Measurements from ENCODE around the gene PLPPR5.
A peak's percentile ranks its signal among the peaks of the same experiment; 100 is the strongest.
"Not testable (repeated sequence)": the region's sequence is repeated elsewhere in the genome, so short reads cannot be mapped to it uniquely, and the experiment has no call there.

The PLPPR5 gene

DNA sequence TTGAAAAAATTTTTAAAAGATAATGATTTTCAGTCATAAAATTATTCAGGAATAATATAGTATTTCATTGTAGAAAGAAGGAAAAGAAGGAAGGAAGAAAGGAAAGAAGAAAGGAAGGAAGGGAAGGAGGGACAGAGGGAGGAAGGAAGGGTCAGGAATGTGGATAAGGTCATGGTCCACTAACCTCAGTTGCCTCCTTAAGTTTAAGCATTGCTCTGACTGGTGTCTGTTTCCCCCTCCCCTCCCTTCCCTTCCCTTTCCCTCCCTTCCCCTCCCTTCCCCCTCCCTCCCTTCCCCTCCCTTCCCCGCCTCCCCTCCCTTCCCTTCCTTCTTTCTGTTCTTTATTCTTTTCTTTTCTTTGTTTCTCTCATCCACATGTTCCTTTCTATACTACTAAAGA lies 95.7 kb downstream of the PLPPR5 start:
- DNase-seq, result no peak

DNA sequence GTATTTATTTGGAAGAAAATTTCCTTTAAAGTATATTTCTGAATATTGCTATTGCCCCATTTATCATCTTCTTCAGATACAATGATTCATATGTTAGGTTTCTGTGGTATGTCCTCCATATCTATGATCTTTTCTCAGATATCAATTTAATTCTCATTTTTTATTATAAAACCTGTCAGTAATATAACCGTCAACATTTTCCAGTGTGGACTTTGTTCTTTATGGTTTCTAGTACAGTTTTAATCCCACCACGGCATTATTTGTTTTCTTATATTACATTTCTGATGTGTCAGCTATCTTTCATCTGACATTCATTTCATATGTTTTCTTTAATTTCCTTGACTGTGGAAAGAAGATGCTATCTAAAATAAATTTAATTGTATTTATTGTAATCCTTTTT lies 97.9 kb downstream of the PLPPR5 start:
- no peak for DNase-seq

DNA sequence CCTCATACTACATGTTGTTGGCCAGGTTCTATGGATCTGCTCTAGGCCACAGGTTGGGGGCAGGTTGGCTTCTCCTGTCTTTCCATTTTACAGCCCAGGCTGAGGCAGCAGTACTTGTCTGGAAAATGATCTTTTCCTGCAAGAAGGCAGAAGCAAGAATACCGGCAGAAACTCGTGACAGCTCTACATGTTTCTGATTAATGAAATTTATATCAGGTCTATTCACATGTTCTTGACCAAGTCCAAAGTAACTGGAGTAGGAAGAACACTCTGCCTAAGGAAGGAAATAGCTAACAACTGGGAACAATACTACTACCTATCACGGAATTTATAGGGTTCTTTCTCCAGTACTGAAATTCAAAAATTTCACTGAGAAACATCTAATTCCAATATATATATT lies 98.3 kb downstream of the PLPPR5 start:
- no peak for DNase-seq

DNA sequence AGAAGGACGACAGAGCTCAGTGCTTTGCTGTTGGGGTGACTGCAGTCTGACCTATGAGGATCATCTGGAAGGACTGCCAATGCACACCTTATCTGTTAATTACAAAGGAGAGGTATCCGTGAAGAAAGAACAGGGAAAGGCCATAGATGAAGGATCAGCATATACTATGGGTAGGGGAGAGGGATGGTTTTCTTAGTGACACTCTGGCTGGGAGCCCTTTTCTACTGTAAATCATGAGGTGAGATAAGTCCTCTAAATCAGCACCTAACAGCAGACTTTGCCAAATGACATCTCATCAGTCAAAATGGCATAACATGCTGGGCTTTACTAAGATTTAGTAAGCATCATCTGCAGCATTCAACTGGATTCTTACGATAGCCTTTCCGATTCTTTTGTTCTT lies 100.0 kb downstream of the PLPPR5 start:
- DNase-seq, result no peak

DNA sequence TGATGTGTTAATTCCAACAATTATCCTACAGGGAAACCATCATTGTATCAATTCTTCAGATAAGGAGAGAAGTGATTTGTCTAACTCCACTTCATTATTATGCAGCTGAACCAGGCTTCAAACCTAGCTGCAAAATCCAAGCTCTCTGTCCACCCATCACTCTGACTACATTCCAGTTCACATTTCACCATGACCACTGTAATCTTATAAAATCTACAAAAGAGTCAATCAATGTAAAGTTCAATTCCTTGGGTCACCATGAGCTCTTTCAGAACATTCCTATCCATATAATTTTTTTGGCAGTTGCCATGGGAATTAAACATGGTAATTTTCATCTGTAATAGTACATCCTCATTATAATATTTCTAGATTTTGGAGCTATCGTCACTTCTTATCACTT lies 100.9 kb downstream of the PLPPR5 start:
- DNase-seq, result no peak

DNA sequence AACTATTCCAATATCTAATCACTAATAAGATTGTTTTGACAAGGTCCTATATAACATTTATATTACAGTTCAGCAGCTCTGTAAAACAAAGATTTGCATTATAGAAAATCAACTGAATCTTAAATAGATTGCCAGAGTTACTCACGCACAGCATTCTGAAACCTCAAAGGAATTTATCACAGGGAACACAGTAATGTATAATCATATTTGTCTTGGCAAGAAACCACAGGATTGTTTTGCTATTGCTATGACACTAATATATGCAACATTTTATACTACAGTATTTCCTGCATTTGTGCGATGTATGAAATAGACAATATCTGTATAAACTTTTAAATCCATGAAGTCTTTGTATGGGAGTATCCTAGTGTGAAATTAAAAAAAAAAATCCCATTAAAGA lies 101.4 kb downstream of the PLPPR5 start:
- DNase-seq, result no peak

DNA sequence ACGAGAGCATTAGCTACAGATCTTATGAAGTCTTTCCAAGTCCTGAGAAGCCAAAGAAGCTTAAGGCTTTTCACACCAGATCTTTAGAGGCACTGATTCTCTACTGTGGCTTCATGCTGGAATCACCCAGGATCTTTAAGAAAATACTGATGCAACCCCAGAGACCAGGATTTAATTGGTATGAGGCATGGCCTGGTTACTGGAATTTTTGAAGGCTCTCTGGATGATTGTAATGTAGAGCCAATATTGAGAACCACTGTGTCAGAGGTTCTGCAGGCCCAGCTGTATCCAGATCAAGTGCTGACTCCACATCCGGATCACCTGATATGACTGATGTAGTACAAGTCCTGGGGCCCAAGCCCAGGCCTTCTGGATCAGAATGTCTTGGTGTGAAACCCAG lies 105.7 kb downstream of the PLPPR5 start:
- DNase-seq, result no peak

DNA sequence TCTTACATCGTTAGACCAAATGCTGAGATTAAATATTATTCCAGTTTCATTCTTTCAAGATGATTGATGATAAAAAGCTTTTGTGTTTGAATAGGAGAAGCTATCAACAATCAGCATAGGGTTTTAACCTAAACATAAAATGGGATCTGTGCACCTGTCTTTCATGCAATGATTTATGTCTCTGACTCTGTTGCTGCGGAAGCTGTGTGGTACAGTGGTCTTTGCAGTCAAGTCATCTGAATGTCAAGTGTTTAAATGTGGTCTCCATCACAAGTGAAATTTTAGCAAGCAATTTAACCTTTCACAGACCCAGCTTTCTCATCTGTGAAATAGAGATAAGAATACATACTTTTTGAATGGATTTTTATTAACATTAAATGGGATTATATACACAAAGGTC lies 107.2 kb downstream of the PLPPR5 start:
- no peak for DNase-seq

DNA sequence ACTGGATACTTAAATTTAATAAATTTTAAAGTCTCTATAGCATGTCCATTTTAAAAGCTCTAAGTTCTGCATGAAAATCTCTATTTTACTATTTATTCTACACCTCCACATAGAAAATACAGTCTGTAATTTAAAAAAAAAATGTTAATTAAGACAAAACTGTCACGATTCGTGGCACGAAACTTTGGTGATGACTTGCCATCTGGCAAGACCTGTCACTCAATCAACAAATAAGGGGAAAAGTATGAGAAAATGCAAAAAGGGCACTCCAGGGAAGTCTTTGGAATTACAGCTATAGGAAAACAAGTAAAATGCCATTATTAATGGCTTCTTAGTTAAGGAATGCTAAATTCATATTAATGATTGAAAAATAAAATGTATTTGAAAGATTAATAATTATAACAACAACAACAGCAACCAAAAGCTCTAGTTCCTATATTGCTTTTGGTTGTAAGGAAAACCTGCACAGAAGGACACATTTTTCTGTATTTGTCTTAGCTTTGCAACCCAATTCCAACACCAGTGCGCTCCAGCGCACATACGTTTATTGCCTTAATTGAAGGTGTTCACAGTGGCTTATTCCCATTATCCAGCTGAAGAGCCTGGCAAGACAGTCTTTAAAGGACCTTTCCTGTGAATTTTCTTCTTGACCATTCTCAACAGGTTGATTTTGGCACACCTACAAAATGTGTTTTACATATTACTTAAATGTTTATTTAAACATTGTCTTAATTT lies 107.8 kb downstream of the PLPPR5 start:
- DNase-seq, result no peak

DNA sequence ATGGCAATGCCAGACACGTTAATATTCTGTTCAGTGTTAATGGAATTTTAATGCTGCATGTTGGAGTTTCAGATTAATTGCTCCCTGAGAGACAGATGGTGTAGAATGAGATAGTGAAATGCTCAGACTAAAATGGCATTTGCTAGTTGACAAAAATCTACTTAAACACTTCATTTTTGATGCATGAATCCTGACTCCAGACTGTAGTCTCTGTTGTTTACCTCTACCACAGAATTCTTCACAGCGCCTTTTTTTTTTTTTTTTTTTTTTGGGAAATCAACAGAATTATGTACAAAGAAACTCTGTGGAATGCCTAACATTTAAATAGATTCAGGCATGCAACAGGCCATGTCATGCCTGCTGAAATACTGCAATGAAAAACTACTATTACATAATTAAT lies 111.3 kb downstream of the PLPPR5 start:
- DNase-seq, result no peak

DNA sequence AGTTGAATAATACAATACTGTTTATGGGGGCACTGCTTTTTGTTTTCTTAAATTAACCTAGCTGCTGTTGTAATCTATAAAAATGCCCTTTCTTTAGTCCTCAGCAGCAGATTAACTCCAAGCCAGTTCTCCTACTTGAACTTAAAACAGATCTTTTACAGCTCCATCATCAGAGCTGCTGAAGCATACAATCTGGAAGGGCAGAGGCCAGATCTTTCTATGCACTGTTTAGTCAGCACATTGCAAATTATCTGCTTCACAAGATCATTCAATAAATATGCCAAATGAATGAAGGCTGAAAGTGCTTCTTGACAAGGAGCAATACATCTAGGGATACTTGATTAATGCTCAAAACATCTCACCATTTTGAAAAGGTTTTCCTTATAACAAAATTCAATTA lies 115.8 kb downstream of the PLPPR5 start:
- DNase-seq, result no peak

DNA sequence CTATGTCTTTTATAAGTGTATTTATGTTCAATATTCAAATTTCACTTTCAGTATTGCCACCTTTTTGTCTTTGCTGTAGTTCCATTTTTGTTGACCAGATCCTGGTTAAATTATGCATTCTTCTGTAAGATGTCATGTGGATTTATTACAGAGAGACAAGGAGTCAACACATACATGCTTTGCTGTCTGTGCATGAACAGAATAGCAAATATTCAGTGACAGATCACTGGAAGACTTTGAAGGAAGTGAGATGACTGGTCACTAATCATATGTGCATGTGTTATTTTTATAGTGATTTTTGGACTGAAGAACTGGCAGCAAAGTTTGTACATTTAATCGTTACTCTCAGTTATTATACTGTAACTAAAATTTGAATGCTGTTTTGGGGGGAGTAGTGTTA lies 117.2 kb downstream of the PLPPR5 start:
- DNase-seq, result no peak

DNA sequence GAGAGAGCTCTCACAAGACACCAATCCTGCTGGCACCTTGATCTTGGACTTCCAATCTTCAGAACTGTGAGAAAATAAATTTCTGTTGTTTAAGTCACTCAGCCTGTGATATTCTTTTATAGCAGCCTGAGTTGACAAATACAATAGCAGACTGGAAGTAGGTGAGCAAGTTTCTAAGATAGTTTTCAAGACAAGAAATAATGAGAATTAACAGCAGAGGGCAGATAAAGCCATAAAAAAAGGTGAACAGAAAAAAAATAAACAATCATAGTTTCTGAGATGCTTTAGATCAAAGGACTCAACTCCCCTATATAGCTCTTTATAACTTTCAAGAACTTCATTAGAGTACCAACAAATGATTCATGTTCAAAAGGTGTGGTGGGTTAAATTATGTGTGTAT lies 119.8 kb downstream of the PLPPR5 start:
- no peak for DNase-seq

DNA sequence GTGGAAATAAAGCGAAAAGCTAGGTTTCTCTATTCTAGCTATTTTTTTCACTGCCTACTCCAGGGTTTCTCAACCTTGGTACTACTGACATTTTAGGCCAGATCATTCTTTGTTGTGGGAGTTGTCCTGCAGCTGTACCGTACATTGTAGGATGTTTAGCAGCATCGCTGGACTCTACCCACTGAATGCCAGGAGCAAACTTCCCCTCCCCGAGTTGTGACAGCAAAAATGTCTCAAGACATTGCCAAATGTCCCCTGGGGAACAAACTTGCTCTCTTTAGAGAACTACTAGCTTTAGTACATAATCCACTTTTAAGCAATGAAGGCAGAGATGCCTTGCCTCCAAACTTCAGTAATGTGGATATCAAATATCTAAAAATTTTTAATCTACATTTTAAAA lies 122.8 kb downstream of the PLPPR5 start:
- DNase-seq, result peak; percentile 6

DNA sequence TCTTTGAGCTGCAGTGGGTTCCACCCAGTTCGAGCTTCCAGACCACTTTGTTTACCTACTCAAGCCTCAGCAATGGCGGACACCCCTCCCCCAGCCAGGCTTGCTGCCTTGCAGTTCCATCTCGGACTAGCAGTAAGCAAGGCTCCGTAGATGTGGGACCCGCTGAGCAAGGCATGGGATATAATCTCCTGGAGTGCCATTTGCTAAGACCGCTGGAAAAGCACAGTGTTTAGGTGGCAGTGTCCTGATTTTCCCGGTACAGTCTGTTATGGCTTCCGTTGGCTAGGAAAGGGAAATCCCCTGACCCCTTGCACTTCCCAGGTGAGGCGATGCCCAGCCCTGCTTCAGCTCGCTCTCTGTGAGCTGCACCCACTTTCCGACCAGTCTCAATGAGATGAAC lies 123.4 kb downstream of the PLPPR5 start:
- not testable (repeated sequence) for DNase-seq

DNA sequence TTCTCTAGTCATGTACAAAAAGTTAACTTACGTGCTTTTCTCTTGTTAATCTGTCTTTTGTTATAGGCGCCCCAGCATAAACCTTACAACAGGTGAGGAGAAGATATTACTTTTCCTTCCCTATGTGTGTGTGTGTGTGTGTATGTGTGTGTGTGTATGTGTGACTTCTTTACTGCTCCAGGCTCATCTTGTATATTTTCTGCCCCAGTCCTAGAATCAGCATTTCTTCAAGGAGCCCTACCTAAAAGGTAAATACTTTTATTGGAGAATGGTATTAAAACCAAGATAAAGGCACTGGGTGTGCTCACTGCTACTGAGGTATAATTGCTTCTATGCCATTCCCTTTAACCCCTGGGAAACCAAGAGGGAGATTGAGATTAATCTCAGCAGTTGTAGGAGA lies 129.8 kb downstream of the PLPPR5 start:
- no peak for DNase-seq

DNA sequence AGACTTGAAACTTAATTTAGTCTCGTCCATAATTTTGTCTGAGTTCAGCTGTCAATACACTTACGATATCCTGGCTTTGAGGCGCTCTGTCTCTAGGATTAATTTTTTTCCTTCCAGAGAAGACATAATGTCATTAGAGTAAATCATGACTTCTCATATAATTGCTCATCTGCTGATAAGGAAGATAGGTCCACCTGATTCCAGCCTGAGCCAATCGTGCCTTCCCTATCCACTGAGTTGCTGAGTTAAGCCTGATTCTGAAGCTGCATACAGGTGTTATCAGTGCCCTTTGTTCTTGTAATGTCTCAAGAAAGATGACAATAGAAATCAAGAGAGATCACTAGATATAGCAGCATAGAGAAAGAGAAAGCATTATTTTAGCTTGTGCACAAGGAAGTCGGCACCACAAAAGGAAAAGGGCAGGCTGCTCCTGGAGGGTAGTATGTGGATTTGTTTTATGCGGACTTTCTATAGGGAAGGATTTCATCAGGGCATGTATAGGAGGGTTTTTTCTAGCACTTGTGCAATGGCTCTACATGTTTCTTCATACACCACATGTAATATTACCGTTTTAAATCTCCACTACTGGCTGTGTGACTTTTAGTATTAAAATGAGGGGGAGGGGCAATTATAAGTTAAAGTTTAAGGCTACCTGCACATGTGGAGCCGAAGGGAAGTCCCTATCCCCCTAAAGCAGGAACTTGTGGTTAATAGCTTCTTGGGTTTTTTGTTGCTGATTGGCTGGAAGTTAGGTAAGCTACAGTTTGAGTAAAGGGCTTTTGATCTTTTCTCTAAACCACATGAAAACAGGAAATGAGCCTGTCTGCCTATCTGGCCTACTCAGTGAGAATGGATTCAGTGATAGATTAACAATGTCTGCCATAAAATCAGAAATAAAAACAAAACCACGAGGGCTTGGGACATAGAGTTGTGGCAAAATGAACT lies 133.4 kb downstream of the PLPPR5 start:
- peak; percentile 39 for DNase-seq

DNA sequence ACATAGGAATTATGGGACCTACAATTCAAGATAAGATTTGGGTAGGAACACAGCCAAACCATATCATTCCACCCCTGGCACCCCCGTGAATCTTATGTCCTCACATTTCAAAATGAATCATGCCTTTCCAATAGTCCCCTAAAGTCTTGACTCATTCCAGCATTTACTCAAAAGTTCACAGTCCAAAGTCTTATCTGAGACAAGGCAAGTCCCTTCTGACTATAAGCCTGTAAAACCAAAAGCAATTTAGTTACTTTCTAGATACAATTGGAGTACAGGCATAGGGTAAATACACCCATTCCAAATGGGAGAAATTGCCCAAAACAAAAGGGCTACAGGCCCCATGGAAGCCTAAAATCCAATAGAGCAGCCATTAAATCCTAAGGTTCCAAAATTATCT lies 138.9 kb downstream of the PLPPR5 start:
- no peak for DNase-seq

DNA sequence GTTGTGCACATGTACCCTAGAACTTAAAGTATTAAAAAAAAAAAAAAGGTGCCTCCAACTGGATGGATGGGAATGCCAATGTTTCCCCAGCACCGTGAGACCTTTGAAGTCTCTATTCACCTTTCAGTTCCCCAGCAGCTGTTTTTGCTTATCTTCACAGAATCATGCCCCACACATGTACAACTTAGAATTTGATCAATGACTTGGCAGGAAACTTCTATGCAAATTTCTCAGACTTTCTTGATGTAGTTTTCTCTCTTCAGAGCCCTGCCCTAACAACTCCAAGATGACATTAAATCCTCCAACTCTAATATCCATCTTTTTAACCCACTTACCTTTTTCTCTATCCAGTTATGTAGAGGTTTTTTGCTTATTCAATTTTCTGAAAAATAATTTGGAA lies 144.3 kb downstream of the PLPPR5 start:
- no peak for DNase-seq

DNA sequence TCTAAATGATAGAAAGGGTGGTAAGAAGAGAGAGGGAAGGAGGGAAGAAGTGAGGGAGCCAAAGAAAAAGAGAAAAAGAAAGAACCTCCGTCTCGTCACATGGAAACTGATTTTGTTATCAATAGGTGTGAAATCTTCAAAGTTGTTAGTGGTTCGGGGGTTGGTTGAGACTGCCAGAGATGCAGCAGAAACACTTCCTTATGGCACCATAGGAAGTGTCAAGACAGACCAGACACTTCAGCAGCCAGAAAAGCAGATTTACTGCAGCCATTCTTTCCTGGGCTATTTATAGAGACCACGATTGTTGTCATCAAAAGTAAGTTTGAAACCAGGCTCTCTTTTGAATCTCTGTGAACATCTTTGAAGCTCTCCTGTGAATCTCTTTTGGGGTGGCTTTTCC lies 150.5 kb downstream of the PLPPR5 start:
- no peak for DNase-seq

DNA sequence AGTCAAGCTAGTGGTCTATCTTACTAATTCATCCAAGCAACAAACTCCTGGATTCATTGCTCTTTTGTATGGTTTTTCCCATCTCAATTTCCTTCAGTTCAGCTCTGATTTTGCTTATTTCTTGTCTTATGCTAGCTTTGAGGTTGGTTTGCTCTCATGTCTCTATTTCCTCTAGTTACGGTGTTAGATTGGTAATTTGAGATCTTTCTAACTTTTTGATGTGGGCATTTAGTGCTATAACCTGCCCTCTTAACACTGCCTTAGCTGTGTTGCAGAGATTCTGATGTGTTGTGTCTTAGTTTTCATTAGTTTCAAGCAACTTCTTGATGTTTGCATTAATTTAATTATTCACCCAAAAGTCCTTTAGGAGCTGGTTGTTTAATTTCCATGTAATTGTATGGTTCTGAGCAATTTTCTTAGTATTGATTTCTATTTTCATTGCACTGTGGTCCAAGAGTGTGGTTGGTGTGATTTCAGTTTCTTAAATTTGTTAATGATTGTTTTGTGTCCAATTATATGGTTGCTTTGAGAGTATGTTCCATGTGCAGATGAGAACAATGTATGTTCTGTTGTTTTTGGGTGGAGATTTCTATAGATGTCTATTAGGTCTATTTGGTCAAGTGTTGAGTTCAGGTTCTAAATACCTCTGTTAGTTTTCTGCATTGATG lies 154.6 kb downstream of the PLPPR5 start:
- DNase-seq, result no peak

DNA sequence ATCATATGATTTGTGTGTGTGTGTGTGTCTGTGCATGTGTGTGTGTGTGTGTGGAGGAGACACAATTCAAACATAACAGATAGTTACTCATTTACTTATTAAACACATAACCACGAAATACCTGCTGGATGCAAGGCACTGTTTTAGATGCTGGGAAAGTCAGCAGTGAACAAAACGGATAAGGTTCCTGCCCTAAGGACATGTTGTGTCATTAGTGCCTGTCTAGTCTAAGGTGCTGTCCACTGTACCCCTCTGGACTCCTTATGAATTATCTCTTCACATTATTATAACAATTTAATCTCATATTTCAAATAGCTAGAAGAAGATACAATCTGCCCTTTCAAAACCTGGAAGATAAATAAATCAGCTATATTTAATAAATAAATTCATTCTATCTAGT lies 162.4 kb downstream of the PLPPR5 start:
- DNase-seq, result no peak
